GM12801 (cell line): ENCODE results near the gene SLC38A4.

Source experiments
- TF ChIP-seq, protein P1 (sequence below): IDR thresholded peaks from one replicate; pipeline ENCODE4 v1.5.1; 2011; ENCODE audit warnings: control low read depth; ENCODE audit not compliant: insufficient read length; ENCODE audit errors: extremely low read depth

SLC38A4 gene

GRCh38 chr12:46774322-46774633 lies 51.5 kb downstream of the SLC38A4 start:
- TF ChIP-seq, protein P1, sequence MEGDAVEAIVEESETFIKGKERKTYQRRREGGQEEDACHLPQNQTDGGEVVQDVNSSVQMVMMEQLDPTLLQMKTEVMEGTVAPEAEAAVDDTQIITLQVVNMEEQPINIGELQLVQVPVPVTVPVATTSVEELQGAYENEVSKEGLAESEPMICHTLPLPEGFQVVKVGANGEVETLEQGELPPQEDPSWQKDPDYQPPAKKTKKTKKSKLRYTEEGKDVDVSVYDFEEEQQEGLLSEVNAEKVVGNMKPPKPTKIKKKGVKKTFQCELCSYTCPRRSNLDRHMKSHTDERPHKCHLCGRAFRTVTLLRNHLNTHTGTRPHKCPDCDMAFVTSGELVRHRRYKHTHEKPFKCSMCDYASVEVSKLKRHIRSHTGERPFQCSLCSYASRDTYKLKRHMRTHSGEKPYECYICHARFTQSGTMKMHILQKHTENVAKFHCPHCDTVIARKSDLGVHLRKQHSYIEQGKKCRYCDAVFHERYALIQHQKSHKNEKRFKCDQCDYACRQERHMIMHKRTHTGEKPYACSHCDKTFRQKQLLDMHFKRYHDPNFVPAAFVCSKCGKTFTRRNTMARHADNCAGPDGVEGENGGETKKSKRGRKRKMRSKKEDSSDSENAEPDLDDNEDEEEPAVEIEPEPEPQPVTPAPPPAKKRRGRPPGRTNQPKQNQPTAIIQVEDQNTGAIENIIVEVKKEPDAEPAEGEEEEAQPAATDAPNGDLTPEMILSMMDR: no peak

DNA sequence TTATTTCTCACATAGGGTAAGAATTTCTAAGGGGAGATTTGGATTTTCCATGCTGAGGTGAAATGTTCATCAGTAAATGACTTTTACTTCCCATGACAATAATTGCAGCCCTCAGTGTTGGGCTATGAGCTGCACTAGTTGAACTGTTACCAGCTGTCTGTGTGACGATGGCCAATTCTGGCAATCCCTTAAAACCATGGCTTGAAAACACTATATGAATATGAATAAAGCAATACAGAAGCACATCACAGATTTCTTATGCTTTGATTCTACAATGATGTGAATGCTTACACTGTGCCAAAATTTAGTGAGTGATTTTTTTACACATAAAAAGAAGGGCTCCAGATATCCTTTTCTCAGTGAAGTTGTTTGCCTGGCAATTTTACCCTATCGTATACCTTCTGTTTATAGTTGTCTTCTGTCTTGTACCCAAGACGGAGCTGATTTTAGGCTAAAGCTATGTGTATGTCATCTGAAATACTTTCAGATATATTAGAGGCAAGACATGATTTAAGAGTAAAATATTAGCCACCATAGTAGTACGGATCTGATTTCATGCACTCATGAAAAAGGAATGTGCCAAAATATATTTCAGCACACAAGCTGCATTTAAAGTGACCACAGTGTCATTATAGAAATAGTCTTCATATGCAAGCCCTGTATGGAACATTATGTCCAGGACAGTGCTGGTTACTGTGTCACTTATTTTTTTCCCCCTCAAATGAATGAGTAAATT lies 52.0 kb downstream of the SLC38A4 start:
- TF ChIP-seq, protein P1: no peak

DNA sequence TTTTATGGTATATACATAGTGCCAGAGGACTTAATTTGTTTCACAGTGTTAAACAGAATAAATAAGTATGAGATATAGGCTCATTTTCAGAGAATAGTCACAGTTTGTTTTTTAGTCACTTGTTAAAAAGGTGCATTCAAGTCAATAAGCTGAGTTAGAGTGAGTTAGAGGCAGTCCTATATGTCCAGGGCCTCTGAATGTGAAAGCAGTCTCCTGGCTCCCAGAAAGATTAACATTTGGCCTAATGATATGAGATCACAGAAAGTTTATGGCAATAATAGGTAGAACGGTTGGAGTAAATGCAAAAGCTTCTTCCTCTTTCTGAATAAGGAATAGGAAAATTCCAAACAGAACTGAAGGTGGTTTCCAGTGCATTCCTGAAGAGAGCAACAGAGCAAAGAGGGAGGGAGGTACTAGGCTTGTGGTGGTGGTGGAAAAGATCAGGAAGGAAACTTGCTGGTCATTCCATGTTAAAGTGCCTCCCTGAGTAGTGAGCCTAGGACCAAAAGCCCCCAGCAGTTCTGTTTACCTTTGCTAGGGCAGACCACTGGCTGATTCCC lies 54.4 kb downstream of the SLC38A4 start:
- TF ChIP-seq, protein P1: no peak

DNA sequence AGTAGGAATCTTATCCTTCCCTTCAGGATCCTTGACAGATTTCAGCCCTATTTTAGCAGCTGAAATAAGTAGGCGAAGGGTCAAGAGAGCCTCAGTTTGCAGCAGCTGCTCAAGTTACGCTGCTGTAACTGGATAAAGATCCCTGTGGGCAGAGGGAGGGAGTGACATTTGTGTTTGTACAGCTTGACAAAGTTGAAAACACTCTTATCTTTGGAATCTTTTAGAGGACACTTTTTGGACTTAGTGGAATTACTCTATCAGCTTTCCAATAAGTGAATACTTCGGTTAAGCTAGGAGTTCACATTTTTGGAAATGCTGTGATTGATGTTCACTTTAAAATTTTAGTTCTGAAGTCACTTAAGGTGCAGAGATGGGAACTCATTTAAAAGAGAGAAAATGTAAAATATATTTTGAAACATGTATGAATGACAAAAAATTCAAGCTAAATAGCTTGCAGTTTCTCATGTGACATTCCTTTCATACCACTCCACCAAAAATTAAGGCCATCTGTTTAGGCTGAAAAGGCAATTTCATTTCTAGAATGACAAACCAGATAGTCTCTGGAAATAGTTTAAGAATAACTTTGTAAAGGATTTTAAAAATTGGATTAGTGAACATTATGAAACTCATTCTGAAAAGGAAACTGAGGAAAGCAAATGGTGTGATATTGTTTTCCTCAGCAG lies 55.2 kb downstream of the SLC38A4 start:
- TF ChIP-seq, protein P1: no peak

DNA sequence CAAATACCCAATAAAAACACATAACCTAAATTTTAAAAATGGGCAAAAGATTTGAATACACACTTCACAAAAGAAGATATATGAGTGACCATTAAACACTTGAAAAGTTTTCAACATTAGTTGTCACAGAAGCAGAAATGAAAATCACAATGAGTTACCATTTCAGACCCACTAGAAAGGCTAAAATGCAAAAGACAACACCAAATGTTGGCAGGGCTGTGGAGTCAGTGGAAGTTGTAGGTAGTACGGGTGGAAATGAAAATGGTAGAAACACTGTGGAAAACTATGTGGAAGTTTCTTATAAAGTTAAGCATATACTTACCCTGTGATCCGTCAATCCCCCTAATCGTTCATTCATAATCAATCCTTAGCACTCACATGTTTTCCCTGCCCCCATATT lies 61.8 kb downstream of the SLC38A4 start:
- TF ChIP-seq, protein P1: no peak

DNA sequence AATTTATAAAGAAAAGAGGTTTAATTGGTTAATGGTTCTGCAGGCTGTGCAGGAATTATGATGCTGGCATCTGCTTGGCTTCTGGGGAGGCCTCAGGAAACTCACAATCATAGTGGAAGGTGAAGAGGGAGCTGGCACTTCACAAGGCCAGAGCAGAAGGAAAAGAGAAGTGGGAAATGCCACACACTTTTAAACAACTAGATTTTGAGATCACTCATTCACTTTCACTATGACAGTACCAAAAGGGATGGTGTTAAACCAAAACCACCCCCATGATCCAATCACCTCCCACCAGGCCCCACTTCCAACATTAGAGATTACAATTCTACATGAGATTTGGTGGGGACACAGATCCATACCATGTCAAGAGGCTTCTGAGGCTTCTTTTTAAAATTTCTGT lies 62.6 kb downstream of the SLC38A4 start:
- TF ChIP-seq, protein P1: no peak

DNA sequence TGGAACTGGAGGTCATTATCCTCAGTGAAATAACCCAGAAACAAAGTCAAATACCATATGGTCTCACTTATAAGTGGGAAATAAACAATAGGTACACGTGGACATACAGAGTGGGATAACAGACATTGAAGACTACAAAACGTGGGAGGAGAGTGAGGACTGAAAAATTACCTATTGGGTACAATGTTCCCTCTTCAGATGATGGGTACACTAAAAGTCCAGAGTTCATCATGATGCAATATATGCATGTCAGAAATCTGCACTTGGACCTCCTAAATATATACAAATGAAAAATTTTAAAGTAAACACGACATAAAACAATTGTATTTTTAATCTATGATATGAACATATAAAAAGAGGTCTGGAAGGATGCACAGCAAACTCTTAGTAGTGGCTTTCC lies 71.2 kb downstream of the SLC38A4 start:
- TF ChIP-seq, protein P1: no peak
